CD4-positive, alpha-beta memory T cell (primary cell): Measurements from ENCODE around the gene CALHM6. TPM values are rescaled to one million over a fixed set of nuclear protein-coding genes. Genes with fewer than 3 reads are reported as not detected.
A peak's percentile ranks its signal among the peaks of the same experiment; 100 is the strongest.

ENCODE experiments used
- CTCF ChIA-PET: fragments of 350-600 bp; sonication (Branson Sonifier 250); formaldehyde crosslinking; loops from one replicate; lab custom pipeline; 2021; ENCODE audit warnings: inconsistent platforms; ENCODE audit not compliant: partially characterized antibody; lab: Charles Lee
- POLR2A ChIA-PET: fragments of 350-600 bp; sonication (Branson Sonifier 250); formaldehyde crosslinking; loops from one replicate; lab custom pipeline; 2021; ENCODE audit not compliant: partially characterized antibody; lab: Charles Lee
- DNase-seq, 5 donors: peaks; one replicate each; pipeline versions ENCODE4 v3.0.0 to v3.0.0-alpha.2; 2020 to 2022; ENCODE audit warnings: mixed read lengths in 1 of 5
- H3K27ac ChIP-seq: one replicate; pipeline ENCODE4 v1.7.0; 2013; ENCODE audit warnings: low read depth, low read length
- H3K27me3 ChIP-seq: 2 replicates; pipeline ENCODE4 v1.7.0; 2013; ENCODE audit warnings: mild to moderate bottlenecking, low read length, moderate library complexity; ENCODE audit not compliant: insufficient read depth
- H3K36me3 ChIP-seq: 2 replicates; pipeline ENCODE4 v1.7.0; 2013; ENCODE audit warnings: mild to moderate bottlenecking, low read length, moderate library complexity; ENCODE audit not compliant: insufficient read depth
- H3K4me1 ChIP-seq: 2 replicates; pipeline ENCODE4 v1.7.0; 2013; ENCODE audit warnings: mild to moderate bottlenecking, low read length, moderate library complexity; ENCODE audit not compliant: insufficient read depth
- H3K4me3 ChIP-seq, 2 donors: one replicate each; pipeline ENCODE4 v1.7.0; 2013; ENCODE audit warnings: low read length in 2 of 2, mild to moderate bottlenecking in 1 of 2
- H3K9me3 ChIP-seq, 2 donors: one replicate each; pipeline ENCODE4 v1.7.0; 2013; ENCODE audit warnings: low read length in 2 of 2, control low read depth in 1 of 2; ENCODE audit not compliant: control insufficient read depth in 1 of 2
- H3K27ac Mint-ChIP-seq, 7 donors: one replicate each; pipeline ENCODE4 v1.8.0; 2020 to 2021; ENCODE audit warnings: mixed read lengths in 7 of 7, mild to moderate bottlenecking in 6 of 7, inconsistent platforms in 3 of 7, moderate library complexity in 3 of 7
- H3K27me3 Mint-ChIP-seq, 2 donors: one replicate each; pipeline ENCODE4 v1.8.0; 2020 to 2021; ENCODE audit warnings: mixed read lengths in 2 of 2
- H3K36me3 Mint-ChIP-seq, 2 donors: one replicate each; pipeline ENCODE4 v1.8.0; 2020 to 2021; ENCODE audit warnings: mixed read lengths in 2 of 2, inconsistent platforms in 1 of 2, mild to moderate bottlenecking in 1 of 2
- H3K4me1 Mint-ChIP-seq, 4 donors: one replicate each; pipeline ENCODE4 v1.8.0; 2020 to 2021; ENCODE audit warnings: mixed read lengths in 4 of 4, mild to moderate bottlenecking in 1 of 4
- H3K4me3 Mint-ChIP-seq, 8 donors: one replicate each; pipeline ENCODE4 v1.8.0; 2020 to 2021; ENCODE audit warnings: mixed read lengths in 8 of 8, mild to moderate bottlenecking in 7 of 8, moderate library complexity in 6 of 8, inconsistent platforms in 3 of 8
- H3K9me3 Mint-ChIP-seq, 8 donors: one replicate each; pipeline ENCODE4 v1.8.0; 2020 to 2021; ENCODE audit warnings: mixed read lengths in 8 of 8, mild to moderate bottlenecking in 5 of 8, inconsistent platforms in 3 of 8, moderate library complexity in 1 of 8
- intact Hi-C: fragments of 100-400 bp; cut with micrococcal nuclease; formaldehyde crosslinking; loops from one replicate; pipeline ENCODE4 v1.15.1; 2023
- polyA plus RNA-seq, 2 donors: library from polyadenylated mRNA; unstranded; fragments of 300-500 nt; fragmentation: Illumina TruSeq; gene quantifications; one replicate each; pipeline ENCODE4 v1.2.3, GENCODE V29; 2021
- total RNA-seq, 2 experiments: library from RNA; stranded (reverse); gene quantifications; one replicate each; pipeline ENCODE4 v1.2.3, GENCODE V29; 2021

Gene CALHM6
- total and polyA plus RNA-seq, 4 experiments from 2014 or later: 2.4 to 116 (median 13.7) TPM

DNA sequence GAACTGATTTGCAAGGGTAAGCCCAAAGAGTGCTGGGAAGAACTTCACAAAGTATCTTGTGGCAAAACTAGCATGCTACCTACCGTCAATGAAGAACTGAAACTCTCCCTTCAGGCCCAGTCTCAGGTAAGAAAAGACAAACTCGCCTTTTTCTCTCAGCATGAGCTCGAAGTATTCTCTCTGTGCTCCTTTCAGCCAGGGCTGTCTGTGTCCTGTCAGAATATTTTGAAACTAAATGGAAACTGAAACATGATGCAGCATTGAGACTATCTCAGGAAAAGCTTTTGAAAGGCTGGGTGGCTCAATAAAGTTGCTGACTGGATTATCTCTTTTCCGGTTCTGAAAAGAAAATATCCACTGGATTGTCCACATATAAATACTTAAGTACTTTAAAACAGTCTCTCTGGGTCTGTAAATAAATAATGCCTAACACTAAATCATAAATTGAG, 51.0 kb downstream of the CALHM6 start:
- CTCF ChIA-PET: interaction anchor here (0.7 to 6.4 kb wide), 4 partner anchors 18 to 224 kb away, joined by 3 to 34 read pairs (median 4); no protein-coding TSS in a partner anchor
- intact Hi-C loops: no loop called here
- POLR2A ChIA-PET: no interaction called here

DNA sequence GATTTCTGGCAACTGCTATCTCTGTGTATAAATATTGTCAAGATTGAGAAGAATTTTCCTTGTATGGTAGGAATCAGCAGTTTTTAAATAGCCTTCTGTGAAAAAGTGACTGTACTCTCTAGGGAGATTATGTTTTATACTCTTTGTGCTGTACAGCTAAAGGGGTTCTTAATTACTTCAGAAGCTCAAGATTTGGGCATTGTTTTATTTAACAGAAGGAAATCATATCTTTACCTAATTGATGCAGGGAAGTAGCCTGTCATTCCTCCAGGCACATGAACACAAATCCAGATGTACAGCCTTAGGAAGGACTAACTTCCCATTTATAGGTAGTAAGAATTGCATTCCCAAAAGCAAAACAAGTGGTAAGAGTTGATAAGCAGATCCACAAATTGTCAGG, 51.6 kb downstream of the CALHM6 start:
- Mint-ChIP-seq H3K9me3 (peaks cover 0 to 10% (median 5%) of the 10 kb centered on the region in 8 donors), H3K36me3 (no peaks in the 10 kb centered on the region), H3K27me3 (peaks cover 0 to 2% of the 10 kb centered on the region in 2 donors), H3K27ac (no peak overlapping the region), H3K4me3 (no peak overlapping the region), H3K4me1 (no peaks in the 10 kb centered on the region)
- ChIA-PET CTCF (interaction anchor here (0.7 to 6.4 kb wide), 3 partner anchors 21 to 225 kb away, joined by 3 to 34 read pairs (median 4); no protein-coding TSS in a partner anchor), POLR2A (no interaction called here)
- no peak overlapping the region for H3K4me3 ChIP-seq
- no peaks in the 10 kb centered on the region for H3K36me3 ChIP-seq
- intact Hi-C loops: no loop called here
- no peaks in the 10 kb centered on the region for H3K9me3 ChIP-seq
- H3K27me3 ChIP-seq: no peaks in the 10 kb centered on the region
- no peaks in the 10 kb centered on the region for H3K4me1 ChIP-seq
- no peak for DNase-seq
- no peak overlapping the region for H3K27ac ChIP-seq

More for the DNA sequence above, 51.0 kb downstream of the CALHM6 start:
- DNase-seq: no peak
- H3K27me3 Mint-ChIP-seq: peaks cover 2 to 6% of the 10 kb centered on the region in 2 donors
- no peak overlapping the region for H3K27ac ChIP-seq
- no peak overlapping the region for H3K4me3 Mint-ChIP-seq
- no peaks in the 10 kb centered on the region for H3K4me1 Mint-ChIP-seq
- H3K36me3 ChIP-seq: no peaks in the 10 kb centered on the region
- H3K4me3 ChIP-seq: no peak overlapping the region
- no peaks in the 10 kb centered on the region for H3K36me3 Mint-ChIP-seq
- H3K27ac Mint-ChIP-seq: peak overlapping the region in 1 of 7 donors; percentile 18
- no peaks in the 10 kb centered on the region for H3K27me3 ChIP-seq
- H3K9me3 ChIP-seq: no peaks in the 10 kb centered on the region
- H3K4me1 ChIP-seq: no peaks in the 10 kb centered on the region
- peaks cover 0 to 10% (median 6%) of the 10 kb centered on the region in 8 donors for H3K9me3 Mint-ChIP-seq

Other genes with a start within 250 kb of the CALHM6 start
- 10 to 100 TPM; 22.3 to 23.0 TPM for gene TSPYL4, start 207.3 kb upstream of the CALHM6 start, total RNA-seq
- gene TSPYL4, start 207.3 kb upstream of the CALHM6 start, polyA plus RNA-seq: 10 to 100 TPM in 1 of 2 donors, 1 to 10 TPM in 1; 8.0 to 14.8 TPM
- gene TSPYL1, start 181.4 kb upstream of the CALHM6 start, total RNA-seq: 100 to 1,000 TPM; 107 to 109 TPM
- 10 to 100 TPM; 41.8 to 62.0 TPM for gene TSPYL1, start 181.4 kb upstream of the CALHM6 start, polyA plus RNA-seq
- gene DSE, start 90.4 kb upstream of the CALHM6 start, total RNA-seq: 1 to 10 TPM; 6.0 to 9.0 TPM
- gene DSE, start 90.4 kb upstream of the CALHM6 start, polyA plus RNA-seq: 1 to 10 TPM; 1.9 to 5.7 TPM
- gene CALHM5, start 50.3 kb downstream of the CALHM6 start, total RNA-seq: not detected
- not detected for gene CALHM5, start 50.3 kb downstream of the CALHM6 start, polyA plus RNA-seq
- not detected for gene TRAPPC3L, start 84.3 kb downstream of the CALHM6 start, total RNA-seq
- gene TRAPPC3L, start 84.3 kb downstream of the CALHM6 start, polyA plus RNA-seq: not detected
- not detected for gene CALHM4, start 92.4 kb downstream of the CALHM6 start, total RNA-seq
- gene CALHM4, start 92.4 kb downstream of the CALHM6 start, polyA plus RNA-seq: not detected
- 10 to 100 TPM; 32.6 to 34.4 TPM for gene RWDD1, start 110.1 kb downstream of the CALHM6 start, total RNA-seq
- 10 to 100 TPM; 72.1 to 79.0 TPM for gene RWDD1, start 110.1 kb downstream of the CALHM6 start, polyA plus RNA-seq
- gene RSPH4A, start 155.1 kb downstream of the CALHM6 start, total RNA-seq: under 1 TPM; 0.39 to 0.44 TPM
- not detected for gene RSPH4A, start 155.1 kb downstream of the CALHM6 start, polyA plus RNA-seq
- gene ZUP1, start 207.4 kb downstream of the CALHM6 start, total RNA-seq: 10 to 100 TPM; 13.4 to 13.9 TPM
- 1 to 10 TPM; 5.7 to 5.9 TPM for gene ZUP1, start 207.4 kb downstream of the CALHM6 start, polyA plus RNA-seq
- 10 to 100 TPM; 60.7 to 61.8 TPM for gene KPNA5, start 219.8 kb downstream of the CALHM6 start, total RNA-seq
- 1 to 10 TPM; 8.5 to 9.0 TPM for gene KPNA5, start 219.8 kb downstream of the CALHM6 start, polyA plus RNA-seq